GM12891 (cell line): ENCODE results near the gene GFRA1.

ENCODE experiments used
- DNase-seq: peaks from one replicate; pipeline ENCODE4 v3.0.0; 2011; ENCODE audit warnings: low spot score; ENCODE audit not compliant: insufficient read length
- FAIRE-seq: peaks from 2 replicates; lab custom pipeline; 2011; peaks lifted over from hg19 to GRCh38; lab: Jason Lieb, UNC
- PAX5 ChIP-seq: IDR thresholded peaks from 2 replicates; pipeline ENCODE4 v1.6.1; 2011; ENCODE audit warnings: low read length, moderate library complexity, mild to moderate bottlenecking; ENCODE audit not compliant: insufficient read depth, severe bottlenecking
- POLR2A ChIP-seq: IDR thresholded peaks from 2 replicates; pipeline ENCODE4 v1.6.1; 2011; ENCODE audit warnings: low read depth, low read length, control low read depth
- POLR2AphosphoS5 ChIP-seq: IDR thresholded peaks from 2 replicates; pipeline ENCODE4 v1.6.1; 2011; ENCODE audit warnings: low read depth, low read length, control low read depth
- POU2F2 ChIP-seq: IDR thresholded peaks from 2 replicates; pipeline ENCODE4 v1.6.1; 2011; ENCODE audit warnings: low read depth, mild to moderate bottlenecking, control low read depth, low read length, moderate library complexity
- SPI1 ChIP-seq: IDR thresholded peaks from 2 replicates; pipeline ENCODE4 v1.6.1; 2011; ENCODE audit warnings: low read depth, low read length, control low read depth
- TAF1 ChIP-seq: IDR thresholded peaks from 2 replicates; pipeline ENCODE4 v1.6.1; 2011; ENCODE audit warnings: low read depth, low read length, control low read depth

The GFRA1 gene

DNA sequence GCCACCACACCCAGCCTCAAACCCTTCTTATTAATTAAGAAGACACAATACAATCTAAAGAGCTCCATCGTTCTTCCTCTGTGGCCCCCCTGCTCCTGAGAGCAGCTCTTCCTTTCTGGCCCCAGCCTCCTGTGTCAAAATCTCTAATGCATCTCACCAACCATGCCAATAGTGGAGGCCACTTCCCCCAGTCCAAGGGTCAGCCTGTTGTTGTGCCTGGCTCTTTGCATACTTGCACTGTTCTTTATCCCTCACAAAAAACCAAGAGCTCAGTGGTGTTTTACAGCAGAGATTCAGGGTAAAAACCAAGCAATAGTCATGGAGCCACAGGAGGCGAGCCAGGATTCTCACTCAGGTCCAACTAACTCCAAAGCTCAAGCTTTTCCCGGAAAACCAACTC, 190.2 kb downstream of the GFRA1 start:
- DNase-seq (no peak), FAIRE-seq (no peak)
- no peak for TF ChIP-seq POLR2AphosphoS5
- no peak for TF ChIP-seq POLR2A
- TF ChIP-seq POU2F2, result no peak
- TF ChIP-seq SPI1, result no peak
- no peak for TF ChIP-seq TAF1
- no peak for TF ChIP-seq PAX5

DNA sequence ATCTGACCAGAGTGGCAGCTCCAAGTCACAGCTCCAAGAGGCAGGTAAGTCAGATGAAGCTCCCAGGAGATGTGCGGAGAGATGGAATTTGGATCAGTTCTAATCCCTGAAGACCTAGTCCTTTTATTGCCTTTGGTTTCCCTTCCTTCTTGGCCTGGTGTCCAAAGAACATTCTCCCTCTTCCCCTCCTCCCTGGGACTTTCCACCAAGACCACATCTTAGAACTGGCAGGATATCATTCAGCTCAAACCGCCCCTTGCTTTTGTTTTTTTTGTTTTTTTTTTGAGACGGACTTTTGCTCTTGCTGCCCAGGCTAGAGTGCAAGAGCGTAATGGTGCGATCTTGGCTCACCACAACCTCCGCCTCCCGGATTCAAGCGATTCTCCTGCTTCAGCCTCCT, 190.8 kb downstream of the GFRA1 start:
- DNase-seq (no peak), FAIRE-seq (no peak)
- TF ChIP-seq POLR2A, result no peak
- TF ChIP-seq SPI1, result no peak

DNA sequence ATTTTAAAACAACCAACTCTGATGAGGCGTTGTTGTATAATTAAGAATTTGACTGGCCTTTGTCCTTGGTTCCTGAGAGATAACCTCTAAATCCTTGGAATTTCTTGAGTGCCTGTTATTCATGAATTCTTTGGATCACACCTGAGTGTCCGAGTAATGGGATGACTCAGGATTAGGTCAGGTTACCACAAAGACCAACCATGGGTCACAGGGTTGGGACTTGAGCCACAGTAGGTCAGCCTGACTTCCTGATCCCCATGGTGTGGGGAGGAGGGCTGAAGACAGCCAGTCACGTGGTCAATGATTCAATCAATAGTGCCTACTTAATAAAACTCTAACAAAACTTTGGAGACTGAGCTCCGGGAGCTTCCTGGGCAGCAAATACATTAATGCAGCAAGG, 192.5 kb downstream of the GFRA1 start:
- no peak for TF ChIP-seq POLR2A
- TF ChIP-seq POLR2AphosphoS5, result no peak
- no peak for TF ChIP-seq TAF1
- TF ChIP-seq SPI1, result no peak
- no peak for TF ChIP-seq PAX5
- TF ChIP-seq POU2F2, result no peak
- no peak for DNase-seq
- no peak for FAIRE-seq

DNA sequence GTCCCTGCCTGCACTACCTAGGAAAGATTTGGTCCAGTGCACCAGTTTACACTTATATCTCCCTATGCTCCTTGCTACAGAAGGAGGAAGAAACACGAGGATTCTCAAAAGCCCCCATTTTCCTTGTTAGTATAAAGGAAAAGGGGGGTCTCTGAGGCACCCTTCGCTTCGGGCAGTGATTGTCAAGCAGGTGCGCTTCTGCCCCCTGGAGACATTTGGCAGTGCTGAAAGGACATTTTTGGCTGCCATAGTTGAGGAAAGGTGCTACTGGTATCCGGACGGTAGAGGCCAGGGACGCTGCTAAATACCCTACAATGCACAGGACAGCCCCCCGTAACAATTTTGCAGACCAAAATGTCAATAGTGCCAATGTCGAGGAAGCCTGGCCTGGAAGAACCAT, 193.7 kb downstream of the GFRA1 start:
- no peak for FAIRE-seq
- DNase-seq, result no peak
- no peak for TF ChIP-seq POLR2A
- no peak for TF ChIP-seq POLR2AphosphoS5
- no peak for TF ChIP-seq PAX5
- TF ChIP-seq SPI1, result no peak
- no peak for TF ChIP-seq POU2F2
- TF ChIP-seq TAF1, result no peak

DNA sequence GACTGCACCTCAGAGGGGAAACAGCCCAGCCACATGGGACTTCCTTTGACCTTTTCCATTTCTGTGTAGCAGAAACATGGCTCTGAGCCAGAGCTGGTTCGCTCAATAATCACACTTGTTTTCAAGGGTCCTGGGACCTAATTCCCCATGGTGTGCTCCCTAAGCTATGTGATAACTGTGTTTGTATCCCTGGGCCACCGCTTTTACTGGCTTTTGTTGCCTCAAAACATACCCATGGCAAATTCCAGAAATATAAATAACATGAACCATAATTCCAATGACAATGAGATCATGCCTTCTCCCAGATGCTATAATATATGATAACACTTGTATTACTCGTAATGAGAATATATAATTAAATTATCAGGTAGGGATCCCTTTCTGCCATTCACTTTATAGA, 196.4 kb downstream of the GFRA1 start:
- FAIRE-seq (no peak), DNase-seq (no peak)
- TF ChIP-seq POU2F2 (no peak), SPI1 (no peak), POLR2A (no peak), PAX5 (no peak), POLR2AphosphoS5 (no peak), TAF1 (no peak)

DNA sequence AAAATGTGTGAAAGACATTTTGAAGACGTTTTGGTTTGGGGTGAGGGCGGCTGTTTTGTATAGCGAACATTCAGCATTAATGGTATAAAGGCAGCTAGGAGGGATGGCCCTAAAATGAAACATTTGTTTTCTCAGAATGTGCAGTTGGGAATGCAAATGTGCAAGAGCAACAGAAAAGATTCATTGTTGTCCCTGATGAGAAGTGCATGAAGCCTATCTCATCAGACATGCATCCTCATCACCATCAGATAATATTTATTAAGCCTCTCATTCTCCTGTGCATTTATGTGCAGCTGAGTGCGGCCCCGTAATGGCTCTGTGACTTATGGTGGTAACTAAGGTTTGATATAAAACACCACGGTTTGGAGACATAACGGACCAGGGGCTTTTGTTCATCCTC, 199.5 kb downstream of the GFRA1 start:
- DNase-seq (no peak), FAIRE-seq (no peak)
- no peak for TF ChIP-seq PAX5
- no peak for TF ChIP-seq TAF1
- TF ChIP-seq SPI1, result no peak
- TF ChIP-seq POLR2AphosphoS5, result no peak
- no peak for TF ChIP-seq POLR2A
- no peak for TF ChIP-seq POU2F2

DNA sequence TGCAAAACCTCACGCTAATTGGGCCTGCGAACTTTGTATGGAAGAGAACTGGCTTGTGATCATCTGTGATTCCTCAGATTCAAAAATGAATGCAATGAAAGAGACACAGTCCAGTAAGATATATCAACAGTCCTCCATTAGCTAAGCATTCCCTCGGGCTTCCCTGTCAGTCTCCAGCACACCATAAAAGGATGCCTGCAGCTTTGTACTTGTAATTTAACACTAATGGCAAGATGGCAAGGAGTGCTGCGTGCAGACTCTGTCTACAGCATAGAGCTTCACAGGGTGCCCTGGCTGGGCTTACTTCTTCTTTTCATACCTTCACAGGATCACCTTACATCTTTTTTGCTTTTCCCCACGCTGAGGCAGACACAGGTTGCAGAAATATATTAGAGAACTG, 200.0 kb downstream of the GFRA1 start:
- DNase-seq, result no peak

DNA sequence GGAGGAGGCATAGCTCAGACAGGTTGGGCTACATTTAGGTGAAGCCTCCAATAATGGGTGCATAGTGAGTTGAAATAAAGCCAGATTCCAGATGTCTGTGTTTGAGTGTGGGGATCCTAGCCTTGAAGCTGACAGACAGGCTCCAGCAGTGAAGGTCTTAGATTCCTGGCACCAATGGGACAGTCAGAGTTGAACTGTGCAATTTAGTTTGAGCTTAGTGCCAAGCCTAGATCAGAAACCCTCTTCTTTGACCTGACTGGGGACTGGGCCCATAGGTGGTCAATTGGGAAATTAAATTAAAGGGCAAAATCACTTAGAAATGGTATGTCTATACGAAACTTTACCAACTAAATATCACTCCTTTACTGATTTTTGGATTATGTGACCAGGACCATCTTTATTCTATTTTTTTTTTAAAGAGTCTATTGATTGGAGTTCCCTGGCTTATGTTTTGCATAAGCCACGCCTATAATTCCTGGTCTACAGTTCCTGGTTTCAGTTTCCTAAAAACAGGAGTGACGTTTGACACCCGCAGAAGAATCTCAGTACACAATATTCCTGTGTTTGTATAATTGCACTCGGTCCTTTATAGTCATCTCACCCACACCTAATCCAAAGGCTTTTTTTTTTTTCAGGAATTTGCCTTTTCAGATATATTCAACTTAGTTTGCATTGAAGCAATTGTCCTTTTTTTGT, 201.4 kb downstream of the GFRA1 start:
- TF ChIP-seq POU2F2 (no peak), SPI1 (no peak), POLR2A (no peak), PAX5 (no peak), POLR2AphosphoS5 (no peak), TAF1 (no peak)
- FAIRE-seq, result no peak
- no peak for DNase-seq

More for the DNA sequence above, 200.0 kb downstream of the GFRA1 start:
- FAIRE-seq, result no peak
- no peak for TF ChIP-seq POU2F2
- TF ChIP-seq POLR2A, result no peak
- no peak for TF ChIP-seq PAX5
- TF ChIP-seq TAF1, result no peak
- TF ChIP-seq SPI1, result no peak
- no peak for TF ChIP-seq POLR2AphosphoS5

DNA sequence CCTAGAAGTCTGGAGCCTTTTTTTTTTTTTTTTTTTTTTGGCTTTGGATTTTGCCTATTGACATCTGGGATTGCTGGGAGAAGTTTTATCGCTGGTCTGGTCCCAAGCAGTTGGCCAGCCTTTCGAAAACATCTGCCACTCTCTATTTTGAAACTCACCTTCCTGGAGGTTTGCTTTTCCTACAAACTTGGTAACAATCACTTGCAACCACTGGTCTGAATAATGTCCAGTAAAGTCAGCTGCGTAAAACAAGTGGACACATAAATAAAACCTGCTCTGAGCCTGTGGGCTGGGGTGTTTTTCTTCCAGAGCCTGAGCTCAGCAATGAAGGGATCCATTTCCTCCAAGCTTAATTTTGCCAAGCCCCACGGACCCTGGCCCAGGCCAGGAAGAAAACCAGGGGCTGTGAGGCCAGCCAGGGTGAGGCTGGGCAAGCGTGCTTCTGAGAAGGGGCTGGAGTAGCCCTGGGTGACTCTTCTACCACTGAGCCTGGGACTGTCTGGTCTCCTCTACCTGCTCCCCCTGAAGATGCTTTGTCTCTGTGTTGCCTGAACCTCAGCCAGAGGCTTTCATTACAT, 202.2 kb downstream of the GFRA1 start:
- TF ChIP-seq POLR2AphosphoS5 (no peak), POLR2A (no peak), PAX5 (no peak), TAF1 (no peak), POU2F2 (no peak), SPI1 (no peak)
- FAIRE-seq, result no peak
- DNase-seq, result no peak
